HepG2 (cell line): Measurements from ENCODE around the gene CALML6. TPM values are rescaled to one million over a fixed set of nuclear protein-coding genes. Genes with fewer than 3 reads are reported as not detected.
A peak's percentile ranks its signal among the peaks of the same experiment; 100 is the strongest.

Experiments
- AKAP8 ChIP-seq: sonication (generic); formaldehyde crosslinking; IDR thresholded peaks from 2 replicates; pipeline ENCODE4 v1.5.1; 2020; ENCODE audit warnings: mild to moderate bottlenecking, missing genetic modification reagents
- ELF3 ChIP-seq: IDR thresholded peaks from 2 replicates; pipeline ENCODE4 v1.6.1; 2016; ENCODE audit warnings: missing genetic modification reagents, missing compliant biosample characterization
- HNF1A ChIP-seq, 2 experiments: sonication (generic) in 1 of 2; formaldehyde crosslinking in 1 of 2; IDR thresholded peaks; 2 replicates each; pipeline versions ENCODE4 v1.4.0 to v1.6.1; 2016 to 2020; ENCODE audit warnings: borderline replicate concordance in 1 of 2, low read depth in 1 of 2, mild to moderate bottlenecking in 1 of 2, missing genetic modification reagents in 1 of 2
- SKI ChIP-seq: fragments of 450-650 bp; IDR thresholded peaks from one replicate; pipeline ENCODE4 v1.6.1; 2018; ENCODE audit warnings: mild to moderate bottlenecking; ENCODE audit not compliant: partially characterized antibody
- TBX3 ChIP-seq: fragments of 450-650 bp; IDR thresholded peaks from 2 replicates; pipeline ENCODE4 v1.6.1; 2017; ENCODE audit warnings: antibody characterized with exemption, mild to moderate bottlenecking, inconsistent platforms, borderline replicate concordance
- ZBTB38 ChIP-seq: sonication (generic); formaldehyde crosslinking; IDR thresholded peaks from 2 replicates; pipeline ENCODE4 v1.5.1; 2020; ENCODE audit warnings: mild to moderate bottlenecking, missing genetic modification reagents
- ZFP41 ChIP-seq: sonication (generic); formaldehyde crosslinking; IDR thresholded peaks from 2 replicates; pipeline ENCODE4 v1.4.0; 2020; ENCODE audit warnings: mild to moderate bottlenecking, missing genetic modification reagents, borderline replicate concordance
- ZFP90 ChIP-seq: sonication (generic); formaldehyde crosslinking; IDR thresholded peaks from 2 replicates; pipeline ENCODE4 v1.8.0; 2022; ENCODE audit warnings: missing genetic modification reagents, mild to moderate bottlenecking, inconsistent platforms, borderline replicate concordance
- ZNF12 ChIP-seq: sonication (generic); formaldehyde crosslinking; IDR thresholded peaks from 2 replicates; pipeline ENCODE4 v1.5.0; 2020; ENCODE audit warnings: missing genetic modification reagents
- ZNF772 ChIP-seq: sonication (generic); formaldehyde crosslinking; IDR thresholded peaks from 2 replicates; pipeline ENCODE4 v1.5.0; 2020; ENCODE audit warnings: mild to moderate bottlenecking, missing genetic modification reagents
- ZNF816 ChIP-seq: sonication (generic); formaldehyde crosslinking; IDR thresholded peaks from 2 replicates; pipeline ENCODE4 v1.8.0; 2022; ENCODE audit warnings: missing genetic modification reagents, mild to moderate bottlenecking, borderline replicate concordance
- polyA plus RNA-seq, 8 experiments: library from polyadenylated mRNA; depleted of rRNA in 3 of 8; stranded (reverse) in 7 of 8; unstranded in 1 of 8; fragments of >200 nt; fragmentation: Illumina TruSeq in 4 of 8; extraction: Trizol in 4 of 8; gene quantifications; 2 replicates each; pipeline versions ENCODE4 v1.2.1 to v1.2.3, GENCODE V29; 2011 to 2016; ENCODE audit warnings: low read depth in 4 of 8, missing spikeins in 1 of 8, mixed read lengths in 1 of 8; ENCODE audit not compliant: insufficient read depth in 1 of 8
- total RNA-seq, 5 experiments: library from RNA; depleted of rRNA; stranded (reverse); fragments of >200 nt; fragmentation: Illumina TruSeq; extraction: Trizol; gene quantifications; 2 replicates each; pipeline ENCODE4 v1.2.3, GENCODE V29; 2016; ENCODE audit warnings: low read depth in 1 of 5
- TF ChIP-seq, protein P1 (sequence below): sonication (generic); formaldehyde crosslinking; IDR thresholded peaks from 2 replicates; pipeline ENCODE4 v1.8.0; 2022; ENCODE audit warnings: mild to moderate bottlenecking, missing genetic modification reagents, borderline replicate concordance
- TF ChIP-seq, protein P2 (sequence below): sonication (generic); formaldehyde crosslinking; IDR thresholded peaks from 2 replicates; pipeline ENCODE4 v1.5.0; 2020; ENCODE audit warnings: mild to moderate bottlenecking, missing genetic modification reagents, borderline replicate concordance

The CALML6 gene
- total and polyA plus RNA-seq, 2 of the 13 experiments (the other 11 are each of a cell fraction or from before 2014, with no cell fraction given): 0.11 to 0.12 TPM

GRCh38 chr1:1959840-1960479, 44.9 kb downstream of the CALML6 start (continued):
- TF ChIP-seq TBX3 (peak; percentile 93), HNF1A (IDR thresholded peaks at IDR 0.05; ENCODE audit: low read depth) (no peak), HNF1A (CRISPR knock-in tag; IDR thresholded peaks at IDR 0.05; ENCODE audit: borderline replicate concordance) (no peak), ZFP41 (CRISPR knock-in tag) (no peak), SKI (peak; percentile 74), ZNF772 (peak; percentile 84), ZFP90 (CRISPR knock-in tag) (0 out of 2 replicates have a peak, but pooled peaks have one; percentile 34), ZNF816 (CRISPR knock-in tag) (peak; percentile 95; the same call in 1 of the 2 replicates), AKAP8 (CRISPR knock-in tag) (0 out of 2 replicates have a peak, but pooled peaks have one; percentile 50), ZBTB38 (peak; percentile 59; the same call in 1 of the 2 replicates), ELF3 (CRISPR knock-in tag) (peak; percentile 61), ZNF12 (0 out of 2 replicates have a peak, but pooled peaks have one; percentile 22)
- TF ChIP-seq, protein P1, sequence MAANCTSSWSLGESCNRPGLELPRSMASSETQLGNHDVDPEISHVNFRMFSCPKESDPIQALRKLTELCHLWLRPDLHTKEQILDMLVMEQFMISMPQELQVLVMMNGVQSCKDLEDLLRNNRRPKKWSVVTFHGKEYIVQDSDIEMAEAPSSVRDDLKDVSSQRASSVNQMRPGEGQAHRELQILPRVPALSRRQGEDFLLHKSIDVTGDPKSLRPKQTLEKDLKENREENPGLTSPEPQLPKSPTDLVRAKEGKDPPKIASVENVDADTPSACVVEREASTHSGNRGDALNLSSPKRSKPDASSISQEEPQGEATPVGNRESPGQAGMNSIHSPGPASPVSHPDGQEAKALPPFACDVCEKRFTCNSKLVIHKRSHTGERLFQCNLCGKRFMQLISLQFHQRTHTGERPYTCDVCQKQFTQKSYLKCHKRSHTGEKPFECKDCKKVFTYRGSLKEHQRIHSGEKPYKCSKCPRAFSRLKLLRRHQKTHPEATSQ: no peak
- TF ChIP-seq, protein P2, sequence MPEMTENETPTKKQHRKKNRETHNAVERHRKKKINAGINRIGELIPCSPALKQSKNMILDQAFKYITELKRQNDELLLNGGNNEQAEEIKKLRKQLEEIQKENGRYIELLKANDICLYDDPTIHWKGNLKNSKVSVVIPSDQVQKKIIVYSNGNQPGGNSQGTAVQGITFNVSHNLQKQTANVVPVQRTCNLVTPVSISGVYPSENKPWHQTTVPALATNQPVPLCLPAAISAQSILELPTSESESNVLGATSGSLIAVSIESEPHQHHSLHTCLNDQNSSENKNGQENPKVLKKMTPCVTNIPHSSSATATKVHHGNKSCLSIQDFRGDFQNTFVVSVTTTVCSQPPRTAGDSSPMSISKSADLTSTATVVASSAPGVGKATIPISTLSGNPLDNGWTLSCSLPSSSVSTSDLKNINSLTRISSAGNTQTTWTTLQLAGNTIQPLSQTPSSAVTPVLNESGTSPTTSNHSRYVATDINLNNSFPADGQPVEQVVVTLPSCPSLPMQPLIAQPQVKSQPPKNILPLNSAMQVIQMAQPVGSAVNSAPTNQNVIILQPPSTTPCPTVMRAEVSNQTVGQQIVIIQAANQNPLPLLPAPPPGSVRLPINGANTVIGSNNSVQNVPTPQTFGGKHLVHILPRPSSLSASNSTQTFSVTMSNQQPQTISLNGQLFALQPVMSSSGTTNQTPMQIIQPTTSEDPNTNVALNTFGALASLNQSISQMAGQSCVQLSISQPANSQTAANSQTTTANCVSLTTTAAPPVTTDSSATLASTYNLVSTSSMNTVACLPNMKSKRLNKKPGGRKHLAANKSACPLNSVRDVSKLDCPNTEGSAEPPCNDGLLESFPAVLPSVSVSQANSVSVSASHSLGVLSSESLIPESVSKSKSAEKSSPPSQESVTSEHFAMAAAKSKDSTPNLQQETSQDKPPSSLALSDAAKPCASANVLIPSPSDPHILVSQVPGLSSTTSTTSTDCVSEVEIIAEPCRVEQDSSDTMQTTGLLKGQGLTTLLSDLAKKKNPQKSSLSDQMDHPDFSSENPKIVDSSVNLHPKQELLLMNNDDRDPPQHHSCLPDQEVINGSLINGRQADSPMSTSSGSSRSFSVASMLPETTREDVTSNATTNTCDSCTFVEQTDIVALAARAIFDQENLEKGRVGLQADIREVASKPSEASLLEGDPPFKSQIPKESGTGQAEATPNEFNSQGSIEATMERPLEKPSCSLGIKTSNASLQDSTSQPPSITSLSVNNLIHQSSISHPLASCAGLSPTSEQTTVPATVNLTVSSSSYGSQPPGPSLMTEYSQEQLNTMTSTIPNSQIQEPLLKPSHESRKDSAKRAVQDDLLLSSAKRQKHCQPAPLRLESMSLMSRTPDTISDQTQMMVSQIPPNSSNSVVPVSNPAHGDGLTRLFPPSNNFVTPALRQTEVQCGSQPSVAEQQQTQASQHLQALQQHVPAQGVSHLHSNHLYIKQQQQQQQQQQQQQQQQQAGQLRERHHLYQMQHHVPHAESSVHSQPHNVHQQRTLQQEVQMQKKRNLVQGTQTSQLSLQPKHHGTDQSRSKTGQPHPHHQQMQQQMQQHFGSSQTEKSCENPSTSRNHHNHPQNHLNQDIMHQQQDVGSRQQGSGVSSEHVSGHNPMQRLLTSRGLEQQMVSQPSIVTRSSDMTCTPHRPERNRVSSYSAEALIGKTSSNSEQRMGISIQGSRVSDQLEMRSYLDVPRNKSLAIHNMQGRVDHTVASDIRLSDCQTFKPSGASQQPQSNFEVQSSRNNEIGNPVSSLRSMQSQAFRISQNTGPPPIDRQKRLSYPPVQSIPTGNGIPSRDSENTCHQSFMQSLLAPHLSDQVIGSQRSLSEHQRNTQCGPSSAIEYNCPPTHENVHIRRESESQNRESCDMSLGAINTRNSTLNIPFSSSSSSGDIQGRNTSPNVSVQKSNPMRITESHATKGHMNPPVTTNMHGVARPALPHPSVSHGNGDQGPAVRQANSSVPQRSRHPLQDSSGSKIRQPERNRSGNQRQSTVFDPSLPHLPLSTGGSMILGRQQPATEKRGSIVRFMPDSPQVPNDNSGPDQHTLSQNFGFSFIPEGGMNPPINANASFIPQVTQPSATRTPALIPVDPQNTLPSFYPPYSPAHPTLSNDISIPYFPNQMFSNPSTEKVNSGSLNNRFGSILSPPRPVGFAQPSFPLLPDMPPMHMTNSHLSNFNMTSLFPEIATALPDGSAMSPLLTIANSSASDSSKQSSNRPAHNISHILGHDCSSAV (CRISPR knock-in tag): no peak
